Measurements from ENCODE around the gene EPHA6.

DNA sequence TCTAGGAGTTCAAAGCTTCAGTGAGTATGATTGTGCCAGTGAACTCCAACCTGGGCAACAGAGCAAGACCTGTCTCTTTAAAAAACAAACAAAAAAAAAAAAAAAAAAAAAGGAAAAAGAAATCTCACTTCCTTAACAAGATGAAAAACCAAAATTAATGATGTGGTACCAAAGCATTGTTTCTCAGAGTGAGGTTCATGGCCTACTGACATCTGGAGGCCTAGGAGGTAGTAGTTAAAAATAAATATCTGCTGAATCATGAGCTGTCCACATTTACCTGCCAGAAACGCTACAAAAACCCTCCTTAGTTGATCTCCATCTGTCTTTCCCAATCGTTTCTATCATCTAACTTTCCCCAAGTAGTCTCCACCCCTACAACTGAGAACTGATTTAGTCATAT, 51.2 kb downstream of the EPHA6 start:
- TF ChIP-seq, protein P1, sequence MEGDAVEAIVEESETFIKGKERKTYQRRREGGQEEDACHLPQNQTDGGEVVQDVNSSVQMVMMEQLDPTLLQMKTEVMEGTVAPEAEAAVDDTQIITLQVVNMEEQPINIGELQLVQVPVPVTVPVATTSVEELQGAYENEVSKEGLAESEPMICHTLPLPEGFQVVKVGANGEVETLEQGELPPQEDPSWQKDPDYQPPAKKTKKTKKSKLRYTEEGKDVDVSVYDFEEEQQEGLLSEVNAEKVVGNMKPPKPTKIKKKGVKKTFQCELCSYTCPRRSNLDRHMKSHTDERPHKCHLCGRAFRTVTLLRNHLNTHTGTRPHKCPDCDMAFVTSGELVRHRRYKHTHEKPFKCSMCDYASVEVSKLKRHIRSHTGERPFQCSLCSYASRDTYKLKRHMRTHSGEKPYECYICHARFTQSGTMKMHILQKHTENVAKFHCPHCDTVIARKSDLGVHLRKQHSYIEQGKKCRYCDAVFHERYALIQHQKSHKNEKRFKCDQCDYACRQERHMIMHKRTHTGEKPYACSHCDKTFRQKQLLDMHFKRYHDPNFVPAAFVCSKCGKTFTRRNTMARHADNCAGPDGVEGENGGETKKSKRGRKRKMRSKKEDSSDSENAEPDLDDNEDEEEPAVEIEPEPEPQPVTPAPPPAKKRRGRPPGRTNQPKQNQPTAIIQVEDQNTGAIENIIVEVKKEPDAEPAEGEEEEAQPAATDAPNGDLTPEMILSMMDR (conservative IDR thresholded peaks at IDR 0.05; ENCODE audit: low read depth, low read length): no peak
- no peak for TF ChIP-seq EZH2 (IDR thresholded peaks at IDR 0.05; ENCODE audit: low read length, unreplicated experiment)
